Neural progenitor cell (in vitro differentiated cells): ENCODE results near the gene SPINK13. TPM values are rescaled to one million over a fixed set of nuclear protein-coding genes. Genes with fewer than 3 reads are reported as not detected.

ENCODE experiments used
- DNase-seq: peaks from one replicate; pipeline ENCODE4 v3.0.0-alpha.2; 2016; ENCODE audit warnings: low spot score
- H2AFZ ChIP-seq: fragments of 200-600 bp; sonication (generic); replicated peaks from 2 replicates; pipeline ENCODE4 v1.6.1; 2016; ENCODE audit warnings: antibody characterized with exemption
- H3F3A ChIP-seq: fragments of 200-600 bp; sonication (generic); 2 replicates; pipeline ENCODE4 v1.6.1; 2016; ENCODE audit warnings: antibody characterized with exemption, low read depth
- H3K27ac ChIP-seq: fragments of 200-600 bp; sonication (generic); 2 replicates; pipeline ENCODE4 v1.5.1; 2016; ENCODE audit warnings: mild to moderate bottlenecking
- H3K27me3 ChIP-seq: fragments of 200-600 bp; sonication (generic); 2 replicates; pipeline ENCODE4 v1.6.1; 2016; ENCODE audit warnings: mild to moderate bottlenecking, moderate library complexity
- H3K36me3 ChIP-seq: fragments of 200-600 bp; sonication (generic); 2 replicates; pipeline ENCODE4 v1.5.1; 2016
- H3K4me1 ChIP-seq: fragments of 200-600 bp; sonication (generic); 2 replicates; pipeline ENCODE4 v1.6.1; 2016; ENCODE audit warnings: mixed run types
- H3K4me2 ChIP-seq: fragments of 200-600 bp; sonication (generic); 2 replicates; pipeline ENCODE4 v1.6.1; 2016
- H3K4me3 ChIP-seq: fragments of 200-600 bp; sonication (generic); 2 replicates; pipeline ENCODE4 v1.5.1; 2016
- H3K79me2 ChIP-seq: fragments of 200-600 bp; sonication (generic); 2 replicates; pipeline ENCODE4 v1.6.1; 2016; ENCODE audit warnings: low read depth
- H3K9ac ChIP-seq: fragments of 200-600 bp; sonication (generic); 2 replicates; pipeline ENCODE4 v1.6.1; 2016
- H3K9me3 ChIP-seq: fragments of 200-600 bp; sonication (generic); 2 replicates; pipeline ENCODE4 v1.5.1; 2016; ENCODE audit warnings: low read depth
- H4K20me1 ChIP-seq: fragments of 200-600 bp; sonication (generic); 2 replicates; pipeline ENCODE4 v1.6.1; 2016; ENCODE audit warnings: low read depth
- H3K27ac Mint-ChIP-seq: 3 replicates; pipeline ENCODE4 v1.8.0; 2021; ENCODE audit warnings: mixed read lengths
- H3K27me3 Mint-ChIP-seq: 2 replicates; pipeline ENCODE4 v1.8.0; 2022; ENCODE audit warnings: low read depth, mild to moderate bottlenecking, inconsistent platforms, moderate library complexity, mixed read lengths; ENCODE audit not compliant: insufficient read depth
- H3K36me3 Mint-ChIP-seq: 3 replicates; pipeline ENCODE4 v1.8.0; 2021; ENCODE audit warnings: mixed read lengths
- H3K4me1 Mint-ChIP-seq: 3 replicates; pipeline ENCODE4 v1.8.0; 2021; ENCODE audit warnings: mixed read lengths
- H3K4me3 Mint-ChIP-seq: 3 replicates; pipeline ENCODE4 v1.8.0; 2021; ENCODE audit warnings: mild to moderate bottlenecking, moderate library complexity, mixed read lengths
- H3K9me3 Mint-ChIP-seq: 3 replicates; pipeline ENCODE4 v1.8.0; 2020; ENCODE audit warnings: mixed read lengths
- EZH2 ChIP-seq: fragments of 200-600 bp; sonication (generic); IDR thresholded peaks from 2 replicates; pipeline ENCODE4 v1.6.1; 2017; ENCODE audit warnings: antibody characterized with exemption, mild to moderate bottlenecking, moderate library complexity
- EZH2phosphoT487 ChIP-seq: fragments of 200-600 bp; sonication (generic); IDR thresholded peaks from 2 replicates; pipeline ENCODE4 v1.6.1; 2017; ENCODE audit warnings: antibody characterized with exemption
- total RNA-seq: library from RNA; depleted of rRNA; stranded (reverse); fragments of >200 nt; gene quantifications from 2 replicates; pipeline ENCODE4 v1.2.3, GENCODE V29; 2015; ENCODE audit warnings: low replicate concordance
- TF ChIP-seq, protein P1 (sequence below): fragments of 200-600 bp; sonication (generic); IDR thresholded peaks from 2 replicates; pipeline ENCODE4 v1.5.1; 2017; ENCODE audit warnings: antibody characterized with exemption, mild to moderate bottlenecking

SPINK13 gene
- total RNA-seq, 1 donor from 2014 or later, result not detected

DNA sequence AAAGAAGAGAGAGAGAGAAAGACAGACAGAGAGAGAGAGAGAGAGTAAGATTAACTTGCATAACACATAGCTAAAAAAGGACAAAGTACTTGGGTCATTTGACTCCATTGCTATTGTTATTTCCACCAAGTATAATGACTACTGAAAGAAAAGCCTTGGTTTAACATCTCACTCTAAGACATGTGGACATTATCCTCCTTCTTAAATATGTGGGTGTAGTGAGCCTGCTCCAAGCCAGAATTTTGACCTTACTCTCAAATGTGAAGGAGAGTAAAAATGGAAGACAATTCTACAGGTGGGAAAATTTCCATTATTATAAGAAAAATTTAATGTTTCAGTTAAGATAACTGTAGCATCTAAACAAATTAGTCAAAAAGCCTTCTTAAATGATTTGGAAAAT lies 38.8 kb upstream of the SPINK13 start:
- H3K27me3 Mint-ChIP-seq, result no peaks in the 10 kb centered on the region
- Histone ChIP-seq H3F3A (no peaks in the 10 kb centered on the region), H3K27ac (no peak overlapping the region), H3K79me2 (no peaks in the 10 kb centered on the region), H3K36me3 (no peaks in the 10 kb centered on the region), H2AFZ (no peak overlapping the region), H3K9me3 (no peaks in the 10 kb centered on the region), H4K20me1 (no peaks in the 10 kb centered on the region), H3K27me3 (no peaks in the 10 kb centered on the region), H3K4me3 (no peak overlapping the region), H3K4me1 (no peaks in the 10 kb centered on the region), H3K4me2 (no peak overlapping the region), H3K9ac (no peak overlapping the region)
- DNase-seq, result no peak
- H3K27ac Mint-ChIP-seq, result no peak overlapping the region
- H3K4me3 Mint-ChIP-seq, result no peak overlapping the region
- TF ChIP-seq, protein P1, sequence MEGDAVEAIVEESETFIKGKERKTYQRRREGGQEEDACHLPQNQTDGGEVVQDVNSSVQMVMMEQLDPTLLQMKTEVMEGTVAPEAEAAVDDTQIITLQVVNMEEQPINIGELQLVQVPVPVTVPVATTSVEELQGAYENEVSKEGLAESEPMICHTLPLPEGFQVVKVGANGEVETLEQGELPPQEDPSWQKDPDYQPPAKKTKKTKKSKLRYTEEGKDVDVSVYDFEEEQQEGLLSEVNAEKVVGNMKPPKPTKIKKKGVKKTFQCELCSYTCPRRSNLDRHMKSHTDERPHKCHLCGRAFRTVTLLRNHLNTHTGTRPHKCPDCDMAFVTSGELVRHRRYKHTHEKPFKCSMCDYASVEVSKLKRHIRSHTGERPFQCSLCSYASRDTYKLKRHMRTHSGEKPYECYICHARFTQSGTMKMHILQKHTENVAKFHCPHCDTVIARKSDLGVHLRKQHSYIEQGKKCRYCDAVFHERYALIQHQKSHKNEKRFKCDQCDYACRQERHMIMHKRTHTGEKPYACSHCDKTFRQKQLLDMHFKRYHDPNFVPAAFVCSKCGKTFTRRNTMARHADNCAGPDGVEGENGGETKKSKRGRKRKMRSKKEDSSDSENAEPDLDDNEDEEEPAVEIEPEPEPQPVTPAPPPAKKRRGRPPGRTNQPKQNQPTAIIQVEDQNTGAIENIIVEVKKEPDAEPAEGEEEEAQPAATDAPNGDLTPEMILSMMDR, result no peak
- no peak for TF ChIP-seq EZH2
- no peak for TF ChIP-seq EZH2phosphoT487
- peaks cover 2% of the 10 kb centered on the region for H3K9me3 Mint-ChIP-seq
- H3K36me3 Mint-ChIP-seq, result no peaks in the 10 kb centered on the region
- H3K4me1 Mint-ChIP-seq, result peaks cover 4% of the 10 kb centered on the region

DNA sequence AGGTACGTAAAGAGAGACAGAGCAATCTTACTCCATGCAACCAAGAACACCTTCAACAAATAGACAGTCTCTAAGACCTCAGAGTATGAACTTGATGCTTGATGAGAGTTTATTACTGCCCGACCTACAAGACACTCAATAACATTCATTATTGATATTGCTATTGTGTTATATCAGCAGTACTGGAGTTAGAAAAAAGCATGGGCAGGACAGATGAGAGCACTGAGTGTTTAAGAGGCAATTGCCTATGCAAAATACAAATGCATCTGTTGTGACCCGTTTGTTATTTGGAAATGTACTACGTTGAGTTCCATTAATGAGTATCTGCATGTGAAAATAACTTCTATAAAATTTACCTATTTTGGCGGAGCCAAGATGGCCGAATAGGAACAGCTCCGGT lies 38.4 kb upstream of the SPINK13 start:
- no peak overlapping the region for H3K27ac Mint-ChIP-seq
- Histone ChIP-seq H4K20me1 (no peaks in the 10 kb centered on the region), H3F3A (no peaks in the 10 kb centered on the region), H3K27me3 (no peaks in the 10 kb centered on the region), H3K4me1 (no peaks in the 10 kb centered on the region), H3K9ac (no peak overlapping the region), H3K4me2 (no peak overlapping the region), H3K27ac (no peak overlapping the region), H3K79me2 (no peaks in the 10 kb centered on the region), H3K9me3 (no peaks in the 10 kb centered on the region), H3K36me3 (no peaks in the 10 kb centered on the region), H3K4me3 (no peak overlapping the region), H2AFZ (no peak overlapping the region)
- H3K9me3 Mint-ChIP-seq, result peaks cover 2% of the 10 kb centered on the region
- peaks cover 4% of the 10 kb centered on the region for H3K4me1 Mint-ChIP-seq
- no peaks in the 10 kb centered on the region for H3K27me3 Mint-ChIP-seq
- TF ChIP-seq EZH2 (no peak), EZH2phosphoT487 (no peak)
- TF ChIP-seq, protein P1, result no peak
- no peak overlapping the region for H3K4me3 Mint-ChIP-seq
- DNase-seq, result no peak
- no peaks in the 10 kb centered on the region for H3K36me3 Mint-ChIP-seq

DNA sequence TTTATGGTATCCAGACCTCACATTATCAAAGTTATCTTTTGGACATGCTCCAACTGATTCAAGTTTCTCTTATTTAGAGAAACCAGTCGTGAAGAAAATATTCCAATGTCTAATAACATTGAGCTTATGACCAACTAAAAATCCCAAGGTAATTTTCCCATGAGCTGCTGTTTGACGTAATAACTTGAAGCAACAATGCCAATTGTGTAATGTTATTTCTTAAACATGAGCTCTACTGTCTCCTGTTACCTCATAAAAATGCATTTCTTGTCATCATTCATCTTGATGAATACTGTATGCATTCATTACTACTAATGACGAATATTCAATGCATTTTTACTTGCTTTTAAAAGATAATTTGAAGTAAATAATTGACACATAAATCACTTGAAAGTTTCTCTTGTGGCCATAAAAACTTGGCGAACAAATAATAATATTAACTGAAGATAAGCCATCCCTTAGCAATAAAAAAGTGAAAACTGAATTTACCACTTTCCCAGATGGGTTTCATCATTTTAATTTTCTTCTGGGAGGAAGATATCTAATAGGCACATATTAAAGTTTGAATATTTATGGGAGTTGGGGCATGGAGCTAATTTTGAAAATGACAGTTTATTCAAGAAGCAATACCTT lies 30.7 kb upstream of the SPINK13 start:
- Histone ChIP-seq H3K79me2 (no peaks in the 10 kb centered on the region), H3K36me3 (no peaks in the 10 kb centered on the region), H3K27me3 (peaks cover 21% of the 10 kb centered on the region), H3K4me2 (no peak overlapping the region), H3K27ac (no peak overlapping the region), H2AFZ (no peak overlapping the region), H3K9ac (no peak overlapping the region), H4K20me1 (no peaks in the 10 kb centered on the region), H3K4me1 (no peaks in the 10 kb centered on the region), H3K9me3 (no peaks in the 10 kb centered on the region), H3K4me3 (no peak overlapping the region), H3F3A (no peaks in the 10 kb centered on the region)
- Mint-ChIP-seq H3K36me3 (no peaks in the 10 kb centered on the region), H3K4me3 (no peak overlapping the region), H3K27me3 (no peaks in the 10 kb centered on the region), H3K4me1 (no peaks in the 10 kb centered on the region), H3K27ac (no peak overlapping the region), H3K9me3 (no peaks in the 10 kb centered on the region)
- TF ChIP-seq EZH2 (no peak), EZH2phosphoT487 (no peak)
- TF ChIP-seq, protein P1, result no peak
- no peak for DNase-seq
